Stimulated activated CD4-positive, alpha-beta T cell treated with anti-CD3 and anti-CD28 coated beads, Interleukin-15, amount 100 ng/mL, for 24 hours (primary cell): ENCODE data around the gene UNC45B.
"Not testable (repeated sequence)": the region's sequence is repeated elsewhere in the genome, so short reads cannot be mapped to it uniquely, and the experiment has no call there.

Experiments used
- DNase-seq: peaks from one replicate; pipeline ENCODE4 v3.0.0-alpha.2; 2020

Gene UNC45B

DNA sequence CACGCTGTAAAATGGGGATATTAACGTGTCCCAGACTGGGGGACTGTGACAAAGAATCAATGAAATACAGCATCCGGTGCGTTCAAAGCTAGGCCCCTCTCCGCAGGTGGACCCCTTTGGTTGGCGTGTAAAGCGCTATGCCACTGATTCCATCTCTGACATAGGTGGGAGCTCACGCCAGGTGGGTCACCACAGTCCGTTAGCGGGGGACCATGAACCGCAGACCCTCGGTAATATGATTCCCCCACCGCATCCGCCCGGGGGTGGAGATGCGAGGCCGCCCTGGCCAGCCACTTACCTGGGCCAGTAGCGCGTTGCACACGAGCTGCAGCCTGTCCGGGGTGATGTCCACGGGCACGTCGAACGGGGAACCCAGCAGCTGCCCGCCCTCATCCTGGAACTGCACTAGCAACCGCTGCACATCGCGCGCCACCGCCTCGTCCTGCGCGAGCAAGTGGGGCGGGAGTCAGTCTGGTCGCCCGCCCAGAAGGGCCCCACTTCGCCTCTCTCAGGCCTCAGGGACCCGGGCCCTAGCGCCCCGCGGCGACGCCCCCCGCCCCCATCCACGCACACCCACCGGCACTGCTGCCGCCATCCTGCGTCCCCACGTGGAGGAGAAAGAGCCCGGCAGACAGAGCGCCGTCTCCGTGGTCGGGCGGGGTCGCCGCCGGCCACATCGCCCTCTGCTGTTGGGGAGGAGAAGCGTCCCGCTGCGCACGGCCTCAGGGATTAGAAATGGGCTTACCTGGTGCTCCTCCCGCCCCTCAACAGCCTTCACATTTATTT, 5.7 kb upstream of the UNC45B start, which contains the start of gene NLE1:
TSS of gene NLE1 (minus strand) at position 623 of the 786 bp plus-strand sequence. CDS start at position 595, 28 bp downstream.
- DNase-seq, result peak; percentile 92

DNA sequence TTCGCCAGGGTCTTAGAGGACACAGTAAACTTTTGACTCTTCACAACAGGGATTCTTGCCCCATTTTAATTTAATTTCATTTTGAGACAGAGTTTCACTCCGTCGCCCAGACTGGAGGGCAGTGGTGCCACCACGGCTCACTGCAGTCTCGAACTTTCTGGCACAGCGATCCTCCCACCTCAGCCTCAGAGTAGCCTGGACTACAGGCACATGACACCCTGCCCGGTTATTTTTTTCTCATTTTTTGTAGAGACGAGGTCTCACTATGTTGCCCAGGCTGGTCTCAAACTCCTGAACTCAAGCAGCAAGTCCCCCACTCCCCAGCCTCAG, 5.2 kb upstream of the UNC45B start:
- no peak for DNase-seq

DNA sequence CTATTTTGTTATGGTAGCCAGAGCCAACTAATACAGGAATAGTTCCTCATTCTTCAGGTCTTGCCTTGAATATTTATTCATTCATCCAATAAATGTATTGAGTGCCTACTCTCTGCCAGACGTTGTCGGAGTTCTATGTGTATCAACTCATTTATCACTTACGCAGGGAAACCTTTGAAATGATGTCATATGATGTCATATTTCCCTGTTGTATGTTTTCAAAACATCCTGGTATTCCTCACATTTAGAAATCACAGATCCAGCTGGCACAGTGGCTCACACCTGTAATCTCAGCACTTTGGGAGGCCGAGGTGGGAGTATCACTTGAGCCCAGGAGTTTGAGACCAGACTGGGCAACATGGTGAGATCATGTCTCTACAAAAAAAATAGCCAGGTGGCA, 2.8 kb upstream of the UNC45B start:
- DNase-seq, result no peak

GRCh38 chr17:35146214-35146833, 1.3 kb upstream of the UNC45B start:
- no peak for DNase-seq

- no peak for DNase-seq
Observed at GRCh38 chr17:35148144-35148543, 527 bp downstream of the UNC45B start.

DNA sequence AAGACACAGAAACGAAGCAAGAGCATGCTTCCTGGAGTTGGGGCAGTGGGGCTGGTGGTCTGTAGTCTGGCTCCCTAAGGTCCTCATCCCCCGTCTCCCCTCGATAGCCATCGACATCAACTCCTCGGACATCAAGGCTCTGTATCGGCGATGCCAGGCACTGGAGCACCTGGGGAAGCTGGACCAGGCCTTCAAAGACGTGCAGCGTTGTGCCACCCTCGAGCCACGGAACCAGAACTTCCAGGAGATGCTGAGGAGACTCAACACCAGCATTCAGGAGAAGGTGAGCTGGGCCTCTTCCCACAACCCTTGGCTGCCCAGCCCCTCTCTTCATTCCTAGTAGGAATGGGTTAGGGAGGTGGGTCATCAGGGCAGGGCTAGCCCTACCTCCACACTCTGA, 2.3 kb downstream of the UNC45B start:
- DNase-seq, result no peak

- DNase-seq, result not testable (repeated sequence)
Observed at GRCh38 chr17:35151080-35151479, 3.5 kb downstream of the UNC45B start.

GRCh38 chr17:35152421-35153140, 5.0 kb downstream of the UNC45B start:
- DNase-seq, result no peak

GRCh38 chr17:35154196-35155165, 6.9 kb downstream of the UNC45B start:
- no peak for DNase-seq

DNA sequence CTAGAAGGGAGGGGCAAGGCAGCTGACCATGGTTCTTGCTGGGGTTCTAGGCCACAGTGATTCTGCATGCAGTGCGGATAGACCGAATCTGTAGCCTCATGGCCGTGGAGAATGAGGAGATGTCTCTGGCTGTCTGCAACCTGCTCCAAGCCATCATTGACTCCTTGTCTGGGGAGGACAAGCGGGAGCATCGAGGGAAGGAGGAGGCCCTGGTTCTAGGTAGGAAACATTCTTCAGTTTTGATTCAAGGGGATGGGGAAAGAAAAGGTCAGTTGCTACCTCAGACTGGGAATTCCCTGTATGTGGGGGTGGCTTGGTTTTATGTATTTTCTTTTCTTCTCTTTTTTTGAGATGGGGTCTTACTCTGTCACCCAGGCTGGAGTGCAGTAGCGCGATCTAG, 7.6 kb downstream of the UNC45B start:
- DNase-seq, result no peak

GRCh38 chr17:35159940-35160339, 12.3 kb downstream of the UNC45B start:
- no peak for DNase-seq

- peak; percentile 34 for DNase-seq
Observed at GRCh38 chr17:35160354-35161201, 13.0 kb downstream of the UNC45B start.

DNA sequence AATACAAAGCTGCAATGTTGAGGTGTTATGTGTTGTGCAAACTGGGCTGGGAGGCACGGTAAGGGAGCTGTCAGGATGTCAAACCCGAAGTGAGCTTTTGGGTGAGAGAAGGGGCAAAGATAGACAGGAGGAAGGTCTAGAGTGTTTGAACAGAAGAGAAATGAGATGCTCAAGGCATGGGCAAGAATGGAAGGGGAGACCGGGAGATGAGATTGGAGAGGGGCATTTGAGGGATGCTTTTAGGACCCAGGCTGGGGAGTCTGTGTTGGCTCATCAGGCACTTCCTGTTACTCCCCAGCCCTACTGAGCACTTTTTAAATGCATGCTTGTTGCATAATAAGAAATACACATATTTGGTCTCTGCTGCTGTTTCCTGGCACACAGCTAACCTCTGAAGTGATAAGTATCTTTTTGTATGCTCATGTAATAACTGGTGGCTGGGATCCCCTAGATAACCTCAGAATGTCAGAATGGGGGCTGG, 13.7 kb downstream of the UNC45B start:
- DNase-seq, result no peak

DNA sequence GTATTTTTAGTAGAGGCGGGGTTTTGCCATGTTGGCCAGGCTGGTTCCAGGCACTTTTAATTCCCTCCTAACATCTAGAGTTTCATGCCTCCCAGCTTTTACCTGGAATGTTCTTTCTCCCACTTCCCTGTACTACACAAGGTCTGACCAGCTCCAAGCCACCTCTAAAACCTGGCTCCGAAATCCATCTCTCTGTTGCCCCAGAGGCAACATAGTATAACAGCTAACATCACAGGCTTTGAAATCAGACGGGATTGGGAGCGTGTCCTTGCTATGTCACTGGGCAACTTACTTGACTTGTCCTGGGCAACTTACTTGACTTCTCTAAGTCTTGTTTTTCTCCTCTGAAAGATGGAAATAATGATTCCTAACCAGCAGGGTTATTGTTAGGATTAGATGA, 15.1 kb downstream of the UNC45B start:
- DNase-seq, result no peak

DNA sequence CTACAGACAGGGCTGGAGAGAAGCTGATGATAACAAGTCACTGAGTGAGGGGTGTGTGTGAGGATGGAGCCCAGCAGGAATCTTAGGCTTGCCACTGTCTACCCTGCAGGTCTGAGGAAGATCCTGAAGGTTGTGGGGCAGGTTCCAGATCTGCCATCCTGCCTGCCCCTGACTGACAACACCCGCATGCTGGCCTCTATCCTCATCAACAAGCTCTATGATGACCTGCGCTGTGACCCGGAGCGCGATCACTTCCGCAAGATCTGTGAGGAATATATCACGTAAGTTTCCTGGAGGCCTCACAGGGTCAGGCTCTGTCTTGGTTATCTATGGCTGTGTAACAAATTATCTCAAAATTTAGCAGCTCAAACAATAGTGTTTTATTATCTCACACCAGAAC, 16.3 kb downstream of the UNC45B start:
- DNase-seq, result no peak

DNA sequence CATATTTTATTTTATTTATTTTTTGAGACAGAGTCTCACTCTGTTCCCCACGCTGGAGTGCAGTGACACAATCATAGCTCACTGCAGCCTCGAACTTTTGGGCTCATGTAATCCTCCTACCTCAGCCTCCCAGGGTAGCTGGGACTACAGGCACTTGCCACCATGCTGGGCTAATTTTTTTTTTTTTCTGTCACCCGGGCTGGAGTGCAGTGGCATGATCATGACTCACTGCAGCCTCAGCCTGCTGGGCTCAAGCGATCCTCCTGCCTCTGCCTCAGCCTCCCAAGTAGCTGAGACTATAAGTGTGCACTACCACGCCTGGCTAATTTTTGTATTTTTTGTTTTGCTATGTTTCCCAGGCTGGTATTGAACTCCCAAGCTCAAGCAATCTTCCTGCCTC, 17.1 kb downstream of the UNC45B start:
- DNase-seq, result no peak

- no peak for DNase-seq
Observed at GRCh38 chr17:35166526-35166925, 18.9 kb downstream of the UNC45B start.

DNA sequence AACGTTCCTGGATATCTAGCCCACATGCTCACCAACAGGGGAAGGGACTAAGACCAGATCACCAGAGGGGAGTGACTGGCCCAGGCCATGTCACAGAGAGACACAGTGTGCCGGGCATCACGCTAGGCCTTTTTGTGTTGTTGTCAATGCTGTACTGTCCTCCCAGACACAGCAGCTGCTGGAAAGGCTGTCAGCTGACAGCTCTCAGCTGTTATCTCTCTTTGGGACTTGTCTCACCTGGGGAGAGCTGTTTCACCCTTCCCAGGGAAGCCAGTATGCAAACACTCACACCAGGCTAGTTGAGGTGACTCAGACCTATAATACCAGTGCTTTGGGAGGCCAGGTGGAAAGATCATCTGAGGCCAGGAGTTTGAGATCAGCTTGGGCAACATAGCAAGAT, 19.4 kb downstream of the UNC45B start:
- no peak for DNase-seq

- DNase-seq, result no peak
Observed at GRCh38 chr17:35167666-35168065, 20.0 kb downstream of the UNC45B start.

- no peak for DNase-seq
Observed at GRCh38 chr17:35169835-35170363, 22.3 kb downstream of the UNC45B start.
